ENCODE data around the gene CCDC69. TPM values are rescaled to one million over a fixed set of nuclear protein-coding genes. Genes with fewer than 3 reads are reported as not detected.
A peak's percentile ranks its signal among the peaks of the same experiment; 100 is the strongest.

Gene CCDC69
- total RNA-seq, 4 donors from 2014 or later: 217 to 341 (median 285) TPM

- intact Hi-C loops (cut with DNase I): no loop called here
- peaks cover 64 to 83% (median 78%) of the 10 kb centered on the region in 4 donors for H3K4me1 ChIP-seq
- H3K9me3 ChIP-seq: no peaks in the 10 kb centered on the region
- H3K36me3 ChIP-seq: peaks cover 0 to 9% (median 0%) of the 10 kb centered on the region in 4 donors
- peak overlapping the region; percentile 88 to 96 (median 94) for H3K27ac ChIP-seq (replicated peaks in 1 of 4)
- H3K27me3 ChIP-seq: no peaks in the 10 kb centered on the region
- no peak for DNase-seq (ENCODE audit: extremely low spot score)
- peak overlapping the region; percentile 60 to 96 (median 88) for H3K4me3 ChIP-seq
- WGBS: 19% methylated on average over 6 of the region's 9 CpGs
- TF ChIP-seq POLR2A (IDR thresholded peaks at IDR 0.05; ENCODE audit: low read depth): no peak
Observed at GRCh38 chr5:151154931-151155774, 68.7 kb downstream of the CCDC69 start.

- DNase-seq (ENCODE audit: extremely low spot score): no peak
- H3K27me3 ChIP-seq: no peaks in the 10 kb centered on the region
- peak overlapping the region; percentile 88 to 96 (median 94) for H3K27ac ChIP-seq (replicated peaks in 1 of 4)
- H3K4me1 ChIP-seq: peaks cover 76 to 93% (median 91%) of the 10 kb centered on the region in 4 donors
- WGBS: 63% methylated on average over 3 of the region's 3 CpGs
- H3K4me3 ChIP-seq: no peak overlapping the region
- TF ChIP-seq CTCF (IDR thresholded peaks at IDR 0.05): no peak
- no peak for TF ChIP-seq POLR2AphosphoS5 (IDR thresholded peaks at IDR 0.05)
- no peak for TF ChIP-seq POLR2A (IDR thresholded peaks at IDR 0.05; ENCODE audit: low read depth)
- no peak for TF ChIP-seq EP300 (IDR thresholded peaks at IDR 0.05)
- H3K9me3 ChIP-seq: no peaks in the 10 kb centered on the region
- peaks cover 0 to 9% (median 0%) of the 10 kb centered on the region in 4 donors for H3K36me3 ChIP-seq
- intact Hi-C loops (cut with DNase I): no loop called here
Observed at GRCh38 chr5:151153766-151154272, 70.1 kb downstream of the CCDC69 start.

GRCh38 chr5:151153300-151153699 lies 70.6 kb downstream of the CCDC69 start:
- no peak for DNase-seq (ENCODE audit: extremely low spot score)
- intact Hi-C loops (cut with DNase I): no loop called here
- Histone ChIP-seq H3K27ac (replicated peaks in 1 of 4) (peak overlapping the region; percentile 88 to 96 (median 94)), H3K4me3 (no peak overlapping the region), H3K27me3 (no peaks in the 10 kb centered on the region), H3K4me1 (peaks cover 78 to 93% (median 91%) of the 10 kb centered on the region in 4 donors), H3K9me3 (no peaks in the 10 kb centered on the region), H3K36me3 (peaks cover 0 to 9% (median 0%) of the 10 kb centered on the region in 4 donors)
- 73% methylated on average over 3 of the region's 3 CpGs for WGBS
- TF ChIP-seq CTCF (IDR thresholded peaks at IDR 0.05): no peak
- TF ChIP-seq EP300 (IDR thresholded peaks at IDR 0.05): no peak
- no peak for TF ChIP-seq POLR2A (IDR thresholded peaks at IDR 0.05; ENCODE audit: low read depth)
- TF ChIP-seq POLR2AphosphoS5 (IDR thresholded peaks at IDR 0.05): no peak

GRCh38 chr5:151151793-151152192 lies 72.1 kb downstream of the CCDC69 start:
- intact Hi-C loops (cut with DNase I): no loop called here
- Histone ChIP-seq H3K4me1 (peaks cover 78 to 99% (median 98%) of the 10 kb centered on the region in 4 donors), H3K27ac (replicated peaks in 1 of 4) (peak overlapping the region; percentile 88 to 96 (median 94)), H3K27me3 (no peaks in the 10 kb centered on the region), H3K4me3 (no peak overlapping the region), H3K36me3 (peaks cover 0 to 18% (median 10%) of the 10 kb centered on the region in 4 donors), H3K9me3 (no peaks in the 10 kb centered on the region)
- 46% methylated on average over 5 of the region's 5 CpGs for WGBS
- no peak for DNase-seq (ENCODE audit: extremely low spot score)
- TF ChIP-seq POLR2A (IDR thresholded peaks at IDR 0.05; ENCODE audit: low read depth) (no peak), POLR2AphosphoS5 (IDR thresholded peaks at IDR 0.05) (no peak), EP300 (IDR thresholded peaks at IDR 0.05) (no peak), CTCF (IDR thresholded peaks at IDR 0.05) (no peak)

GRCh38 chr5:151151263-151151660 lies 72.6 kb downstream of the CCDC69 start:
- H3K4me1 ChIP-seq: peaks cover 79 to 99% (median 98%) of the 10 kb centered on the region in 4 donors
- TF ChIP-seq EP300 (IDR thresholded peaks at IDR 0.05): no peak
- no peak for TF ChIP-seq POLR2AphosphoS5 (IDR thresholded peaks at IDR 0.05)
- TF ChIP-seq CTCF (IDR thresholded peaks at IDR 0.05): no peak
- no peak for TF ChIP-seq POLR2A (IDR thresholded peaks at IDR 0.05; ENCODE audit: low read depth)
- intact Hi-C loops (cut with DNase I): no loop called here
- peaks cover 0 to 18% (median 15%) of the 10 kb centered on the region in 4 donors for H3K36me3 ChIP-seq
- no peaks in the 10 kb centered on the region for H3K27me3 ChIP-seq
- H3K9me3 ChIP-seq: no peaks in the 10 kb centered on the region
- no peak for DNase-seq (ENCODE audit: extremely low spot score)
- H3K27ac ChIP-seq (replicated peaks in 1 of 4): peak overlapping the region; percentile 88 to 96 (median 94)
- WGBS: 18% methylated on average over 2 of the region's 2 CpGs
- peak overlapping the region in 2 of 4 donors; percentile 2 to 20 for H3K4me3 ChIP-seq

All from esophagus muscularis mucosa (tissue), 4 donors.